Neural progenitor cell (in vitro differentiated cells): ENCODE results near the gene SPTBN5. TPM values are rescaled to one million over a fixed set of nuclear protein-coding genes. Genes with fewer than 3 reads are reported as not detected.

Experiments
- DNase-seq: peaks from one replicate; pipeline ENCODE4 v3.0.0-alpha.2; 2016; ENCODE audit warnings: low spot score
- H2AFZ ChIP-seq: fragments of 200-600 bp; sonication (generic); replicated peaks from 2 replicates; pipeline ENCODE4 v1.6.1; 2016; ENCODE audit warnings: antibody characterized with exemption
- H3F3A ChIP-seq: fragments of 200-600 bp; sonication (generic); 2 replicates; pipeline ENCODE4 v1.6.1; 2016; ENCODE audit warnings: antibody characterized with exemption, low read depth
- H3K27ac ChIP-seq: fragments of 200-600 bp; sonication (generic); 2 replicates; pipeline ENCODE4 v1.5.1; 2016; ENCODE audit warnings: mild to moderate bottlenecking
- H3K27me3 ChIP-seq: fragments of 200-600 bp; sonication (generic); 2 replicates; pipeline ENCODE4 v1.6.1; 2016; ENCODE audit warnings: mild to moderate bottlenecking, moderate library complexity
- H3K36me3 ChIP-seq: fragments of 200-600 bp; sonication (generic); 2 replicates; pipeline ENCODE4 v1.5.1; 2016
- H3K4me1 ChIP-seq: fragments of 200-600 bp; sonication (generic); 2 replicates; pipeline ENCODE4 v1.6.1; 2016; ENCODE audit warnings: mixed run types
- H3K4me2 ChIP-seq: fragments of 200-600 bp; sonication (generic); 2 replicates; pipeline ENCODE4 v1.6.1; 2016
- H3K4me3 ChIP-seq: fragments of 200-600 bp; sonication (generic); 2 replicates; pipeline ENCODE4 v1.5.1; 2016
- H3K79me2 ChIP-seq: fragments of 200-600 bp; sonication (generic); 2 replicates; pipeline ENCODE4 v1.6.1; 2016; ENCODE audit warnings: low read depth
- H3K9ac ChIP-seq: fragments of 200-600 bp; sonication (generic); 2 replicates; pipeline ENCODE4 v1.6.1; 2016
- H3K9me3 ChIP-seq: fragments of 200-600 bp; sonication (generic); 2 replicates; pipeline ENCODE4 v1.5.1; 2016; ENCODE audit warnings: low read depth
- H4K20me1 ChIP-seq: fragments of 200-600 bp; sonication (generic); 2 replicates; pipeline ENCODE4 v1.6.1; 2016; ENCODE audit warnings: low read depth
- H3K27ac Mint-ChIP-seq: 3 replicates; pipeline ENCODE4 v1.8.0; 2021; ENCODE audit warnings: mixed read lengths
- H3K27me3 Mint-ChIP-seq: 2 replicates; pipeline ENCODE4 v1.8.0; 2022; ENCODE audit warnings: low read depth, mild to moderate bottlenecking, inconsistent platforms, moderate library complexity, mixed read lengths; ENCODE audit not compliant: insufficient read depth
- H3K36me3 Mint-ChIP-seq: 3 replicates; pipeline ENCODE4 v1.8.0; 2021; ENCODE audit warnings: mixed read lengths
- H3K4me1 Mint-ChIP-seq: 3 replicates; pipeline ENCODE4 v1.8.0; 2021; ENCODE audit warnings: mixed read lengths
- H3K4me3 Mint-ChIP-seq: 3 replicates; pipeline ENCODE4 v1.8.0; 2021; ENCODE audit warnings: mild to moderate bottlenecking, moderate library complexity, mixed read lengths
- H3K9me3 Mint-ChIP-seq: 3 replicates; pipeline ENCODE4 v1.8.0; 2020; ENCODE audit warnings: mixed read lengths
- CTCF ChIP-seq: fragments of 200-600 bp; sonication (generic); IDR thresholded peaks from 2 replicates; pipeline ENCODE4 v1.5.1; 2017; ENCODE audit warnings: antibody characterized with exemption, mild to moderate bottlenecking
- EZH2 ChIP-seq: fragments of 200-600 bp; sonication (generic); IDR thresholded peaks from 2 replicates; pipeline ENCODE4 v1.6.1; 2017; ENCODE audit warnings: antibody characterized with exemption, mild to moderate bottlenecking, moderate library complexity
- EZH2phosphoT487 ChIP-seq: fragments of 200-600 bp; sonication (generic); IDR thresholded peaks from 2 replicates; pipeline ENCODE4 v1.6.1; 2017; ENCODE audit warnings: antibody characterized with exemption
- total RNA-seq: library from RNA; depleted of rRNA; stranded (reverse); fragments of >200 nt; gene quantifications from 2 replicates; pipeline ENCODE4 v1.2.3, GENCODE V29; 2015; ENCODE audit warnings: low replicate concordance

Gene SPTBN5
- total RNA-seq, 1 donor from 2014 or later: not detected

GRCh38 chr15:41881550-41881919, 12.3 kb downstream of the SPTBN5 start:
- no peaks in the 10 kb centered on the region for H3K79me2 ChIP-seq
- no peak overlapping the region for H3K27ac ChIP-seq
- Mint-ChIP-seq H3K4me1 (peaks cover 21% of the 10 kb centered on the region), H3K36me3 (peaks cover 4% of the 10 kb centered on the region), H3K4me3 (peak overlapping the region; percentile 3), H3K27ac (no peak overlapping the region), H3K9me3 (no peaks in the 10 kb centered on the region), H3K27me3 (peaks cover 11% of the 10 kb centered on the region)
- H3K4me3 ChIP-seq: peak overlapping the region; percentile 51
- no peaks in the 10 kb centered on the region for H4K20me1 ChIP-seq
- H3K9me3 ChIP-seq: no peaks in the 10 kb centered on the region
- peaks cover 16% of the 10 kb centered on the region for H3K4me1 ChIP-seq
- no peak for DNase-seq
- TF ChIP-seq CTCF (no peak), EZH2 (no peak)
- H3K27me3 ChIP-seq: peaks cover 57% of the 10 kb centered on the region
- H3K4me2 ChIP-seq: peak overlapping the region; percentile 94
- no peak overlapping the region for H2AFZ ChIP-seq
- H3K9ac ChIP-seq: no peak overlapping the region
- peaks cover 5% of the 10 kb centered on the region for H3F3A ChIP-seq
- H3K36me3 ChIP-seq: no peaks in the 10 kb centered on the region

GRCh38 chr15:41881086-41881485, 12.8 kb downstream of the SPTBN5 start:
- Histone ChIP-seq H3K9ac (no peak overlapping the region), H3K9me3 (no peaks in the 10 kb centered on the region), H3K27me3 (peaks cover 57% of the 10 kb centered on the region), H3K36me3 (no peaks in the 10 kb centered on the region), H2AFZ (no peak overlapping the region), H3K4me2 (no peak overlapping the region), H3F3A (peaks cover 5% of the 10 kb centered on the region), H3K27ac (no peak overlapping the region), H4K20me1 (no peaks in the 10 kb centered on the region), H3K4me1 (peaks cover 11% of the 10 kb centered on the region), H3K4me3 (no peak overlapping the region), H3K79me2 (no peaks in the 10 kb centered on the region)
- DNase-seq: no peak
- peaks cover 4% of the 10 kb centered on the region for H3K36me3 Mint-ChIP-seq
- H3K9me3 Mint-ChIP-seq: no peaks in the 10 kb centered on the region
- H3K27me3 Mint-ChIP-seq: peaks cover 11% of the 10 kb centered on the region
- TF ChIP-seq EZH2phosphoT487 (no peak), CTCF (no peak), EZH2 (no peak)
- peak overlapping the region; percentile 3 for H3K4me3 Mint-ChIP-seq
- peaks cover 20% of the 10 kb centered on the region for H3K4me1 Mint-ChIP-seq
- H3K27ac Mint-ChIP-seq: no peak overlapping the region

GRCh38 chr15:41880156-41880877, 13.5 kb downstream of the SPTBN5 start:
- no peak for TF ChIP-seq EZH2
- Histone ChIP-seq H3K9me3 (no peaks in the 10 kb centered on the region), H2AFZ (no peak overlapping the region), H3K27me3 (peaks cover 57% of the 10 kb centered on the region), H3K79me2 (no peaks in the 10 kb centered on the region), H3K27ac (no peak overlapping the region), H3K4me1 (peaks cover 8% of the 10 kb centered on the region), H3K4me2 (no peak overlapping the region), H3K36me3 (no peaks in the 10 kb centered on the region), H3F3A (peaks cover 5% of the 10 kb centered on the region), H3K4me3 (no peak overlapping the region), H3K9ac (no peak overlapping the region), H4K20me1 (no peaks in the 10 kb centered on the region)
- Mint-ChIP-seq H3K36me3 (peaks cover 4% of the 10 kb centered on the region), H3K9me3 (no peaks in the 10 kb centered on the region), H3K4me1 (peaks cover 18% of the 10 kb centered on the region), H3K27ac (no peak overlapping the region), H3K4me3 (no peak overlapping the region), H3K27me3 (peaks cover 11% of the 10 kb centered on the region)
- no peak for DNase-seq

GRCh38 chr15:41879321-41879845, 14.5 kb downstream of the SPTBN5 start:
- H3K4me2 ChIP-seq: no peak overlapping the region
- H3K4me1 Mint-ChIP-seq: peaks cover 17% of the 10 kb centered on the region
- H3K9ac ChIP-seq: no peak overlapping the region
- H3K4me1 ChIP-seq: peaks cover 8% of the 10 kb centered on the region
- H3K79me2 ChIP-seq: no peaks in the 10 kb centered on the region
- no peaks in the 10 kb centered on the region for H3K9me3 Mint-ChIP-seq
- no peaks in the 10 kb centered on the region for H3K36me3 ChIP-seq
- no peak overlapping the region for H3K27ac ChIP-seq
- no peaks in the 10 kb centered on the region for H3K9me3 ChIP-seq
- no peak for DNase-seq
- no peak overlapping the region for H3K4me3 ChIP-seq
- H3K27me3 ChIP-seq: peaks cover 53% of the 10 kb centered on the region
- no peak overlapping the region for H3K27ac Mint-ChIP-seq
- H2AFZ ChIP-seq: no peak overlapping the region
- H4K20me1 ChIP-seq: no peaks in the 10 kb centered on the region
- peaks cover 4% of the 10 kb centered on the region for H3K36me3 Mint-ChIP-seq
- H3K4me3 Mint-ChIP-seq: no peak overlapping the region
- H3K27me3 Mint-ChIP-seq: peaks cover 11% of the 10 kb centered on the region
- TF ChIP-seq EZH2phosphoT487: no peak
- TF ChIP-seq EZH2: no peak
- TF ChIP-seq CTCF: no peak
- H3F3A ChIP-seq: peaks cover 5% of the 10 kb centered on the region
